CD4-positive, alpha-beta T cell treated with Interleukin-4 for 4 hours (primary cell): ENCODE measurements around the gene ATP5F1A.
"Not testable (repeated sequence)": the region's sequence is repeated elsewhere in the genome, so short reads cannot be mapped to it uniquely, and the experiment has no call there.

Experiments
- DNase-seq: peaks from one replicate; pipeline ENCODE4 v3.0.0-alpha.2; 2020

Gene ATP5F1A

GRCh38 chr18:46097801-46098615, at the start of gene ATP5F1A:
ATP5F1A (minus strand) TSS chr18:46098296; CDS start chr18:46098231, 65 bp downstream.
- DNase-seq = peak; percentile 82

GRCh38 chr18:46141199-46141598, 43.1 kb upstream of the ATP5F1A start:
- no peak for DNase-seq

GRCh38 chr18:46140173-46140572, 42.1 kb upstream of the ATP5F1A start:
- no peak for DNase-seq

- DNase-seq = no peak
Observed at GRCh38 chr18:46134920-46135675, 37.0 kb upstream of the ATP5F1A start.

- DNase-seq = no peak
Observed at GRCh38 chr18:46133534-46133933, 35.4 kb upstream of the ATP5F1A start.

GRCh38 chr18:46130549-46130948, 32.5 kb upstream of the ATP5F1A start:
- DNase-seq = not testable (repeated sequence)

GRCh38 chr18:46130061-46130460, 32.0 kb upstream of the ATP5F1A start:
- no peak for DNase-seq

- DNase-seq = not testable (repeated sequence)
Observed at GRCh38 chr18:46126625-46127024, 28.5 kb upstream of the ATP5F1A start.

GRCh38 chr18:46113751-46114150, 15.7 kb upstream of the ATP5F1A start:
- DNase-seq = no peak

- no peak for DNase-seq
Observed at GRCh38 chr18:46110406-46110805, 12.3 kb upstream of the ATP5F1A start.

GRCh38 chr18:46109386-46109785, 11.3 kb upstream of the ATP5F1A start:
- no peak for DNase-seq

GRCh38 chr18:46104128-46104911, 6.2 kb upstream of the ATP5F1A start, which contains the start of gene HAUS1:
HAUS1 (plus strand) TSS chr18:46104385; CDS start chr18:46104412, 27 bp downstream.
- DNase-seq = peak; percentile 83

GRCh38 chr18:46099463-46099862, 1.4 kb upstream of the ATP5F1A start:
- DNase-seq = no peak

GRCh38 chr18:46098616-46098933, 479 bp upstream of the ATP5F1A start:
- no peak for DNase-seq

- no peak for DNase-seq
Observed at GRCh38 chr18:46097431-46097800, 680 bp downstream of the ATP5F1A start.

GRCh38 chr18:46096651-46097300, 1.3 kb downstream of the ATP5F1A start:
- DNase-seq = no peak

GRCh38 chr18:46095532-46095931, 2.6 kb downstream of the ATP5F1A start:
- DNase-seq = no peak

- not testable (repeated sequence) for DNase-seq
Observed at GRCh38 chr18:46088501-46088900, 9.6 kb downstream of the ATP5F1A start.

GRCh38 chr18:46084431-46084830, 13.7 kb downstream of the ATP5F1A start:
- DNase-seq = no peak

- DNase-seq = no peak
Observed at GRCh38 chr18:46080156-46080555, 17.9 kb downstream of the ATP5F1A start.

- no peak for DNase-seq
Observed at GRCh38 chr18:46079336-46079735, 18.8 kb downstream of the ATP5F1A start.

GRCh38 chr18:46073474-46074331, 24.4 kb downstream of the ATP5F1A start:
- DNase-seq = peak; percentile 76
